ENCODE measurements around the gene PSMD1.

DNA sequence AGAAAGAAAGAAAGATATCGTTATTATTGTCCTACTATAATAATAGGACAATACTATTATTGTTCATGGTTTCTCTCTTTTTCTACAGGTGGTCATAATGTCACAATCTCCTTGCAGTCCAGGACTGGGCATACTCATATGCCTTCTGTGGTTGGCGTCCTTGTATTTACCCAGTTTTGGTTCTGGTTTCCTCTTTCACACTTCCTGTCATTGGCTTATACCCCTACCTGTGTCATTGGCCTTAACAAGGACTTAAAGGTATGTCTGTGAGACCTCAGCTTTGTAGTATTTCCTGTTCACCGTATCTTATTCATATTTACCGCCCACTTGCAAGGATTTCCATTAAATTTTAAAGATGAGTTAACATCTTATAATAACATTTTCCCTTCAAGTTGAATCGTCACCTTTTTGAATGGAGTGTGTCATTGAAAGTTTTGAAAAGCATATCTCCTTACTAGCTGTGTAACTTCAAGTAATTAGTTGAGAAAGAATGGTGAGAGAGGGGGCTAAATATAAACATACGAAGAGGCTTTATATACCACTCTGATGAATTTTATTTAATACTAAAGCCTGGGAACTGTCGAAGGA lies 104.7 kb downstream of the PSMD1 start:
- TF ChIP-seq, protein P1, sequence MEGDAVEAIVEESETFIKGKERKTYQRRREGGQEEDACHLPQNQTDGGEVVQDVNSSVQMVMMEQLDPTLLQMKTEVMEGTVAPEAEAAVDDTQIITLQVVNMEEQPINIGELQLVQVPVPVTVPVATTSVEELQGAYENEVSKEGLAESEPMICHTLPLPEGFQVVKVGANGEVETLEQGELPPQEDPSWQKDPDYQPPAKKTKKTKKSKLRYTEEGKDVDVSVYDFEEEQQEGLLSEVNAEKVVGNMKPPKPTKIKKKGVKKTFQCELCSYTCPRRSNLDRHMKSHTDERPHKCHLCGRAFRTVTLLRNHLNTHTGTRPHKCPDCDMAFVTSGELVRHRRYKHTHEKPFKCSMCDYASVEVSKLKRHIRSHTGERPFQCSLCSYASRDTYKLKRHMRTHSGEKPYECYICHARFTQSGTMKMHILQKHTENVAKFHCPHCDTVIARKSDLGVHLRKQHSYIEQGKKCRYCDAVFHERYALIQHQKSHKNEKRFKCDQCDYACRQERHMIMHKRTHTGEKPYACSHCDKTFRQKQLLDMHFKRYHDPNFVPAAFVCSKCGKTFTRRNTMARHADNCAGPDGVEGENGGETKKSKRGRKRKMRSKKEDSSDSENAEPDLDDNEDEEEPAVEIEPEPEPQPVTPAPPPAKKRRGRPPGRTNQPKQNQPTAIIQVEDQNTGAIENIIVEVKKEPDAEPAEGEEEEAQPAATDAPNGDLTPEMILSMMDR (IDR thresholded peaks at IDR 0.05; ENCODE audit: insufficient read depth, low read length, poor library complexity, severe bottlenecking): no peak
- TF ChIP-seq EZH2phosphoT487 (conservative IDR thresholded peaks at IDR 0.05; ENCODE audit: low read length): no peak
